Hepatocyte (in vitro differentiated cells): ENCODE results near the gene CEP83.

ENCODE experiments used
- EZH2phosphoT487 ChIP-seq: fragments of 200-600 bp; sonication (generic); IDR thresholded peaks from one replicate; pipeline ENCODE4 v1.6.1; 2018; ENCODE audit warnings: antibody characterized with exemption, mild to moderate bottlenecking, low read depth, moderate library complexity; ENCODE audit not compliant: unreplicated experiment, severe bottlenecking
- TF ChIP-seq, protein P1 (sequence below): fragments of 200-600 bp; sonication (generic); IDR thresholded peaks from 2 replicates; pipeline ENCODE4 v1.5.1; 2016; ENCODE audit warnings: antibody characterized with exemption, mild to moderate bottlenecking; ENCODE audit not compliant: poor library complexity

DNA sequence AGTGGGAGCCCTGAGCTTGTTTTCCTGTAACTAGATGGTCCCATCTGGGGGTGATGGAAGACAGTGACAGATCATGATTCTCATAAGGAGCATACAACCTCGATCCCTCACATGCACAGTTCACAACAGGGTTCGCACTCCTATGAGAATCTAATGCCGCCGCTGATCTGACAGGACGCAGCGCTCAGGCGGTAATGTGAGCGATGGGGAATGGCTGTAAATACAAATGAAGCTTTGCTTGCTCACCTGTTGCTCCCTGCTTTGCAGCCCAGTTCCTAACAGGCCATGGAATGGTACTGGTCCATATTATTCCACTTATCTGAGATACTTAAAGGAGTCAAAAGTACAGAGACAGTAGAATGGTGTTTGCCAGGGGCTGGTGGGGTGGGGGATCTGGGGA, 9.9 kb upstream of the CEP83 start:
- no peak for TF ChIP-seq EZH2phosphoT487
- TF ChIP-seq, protein P1, sequence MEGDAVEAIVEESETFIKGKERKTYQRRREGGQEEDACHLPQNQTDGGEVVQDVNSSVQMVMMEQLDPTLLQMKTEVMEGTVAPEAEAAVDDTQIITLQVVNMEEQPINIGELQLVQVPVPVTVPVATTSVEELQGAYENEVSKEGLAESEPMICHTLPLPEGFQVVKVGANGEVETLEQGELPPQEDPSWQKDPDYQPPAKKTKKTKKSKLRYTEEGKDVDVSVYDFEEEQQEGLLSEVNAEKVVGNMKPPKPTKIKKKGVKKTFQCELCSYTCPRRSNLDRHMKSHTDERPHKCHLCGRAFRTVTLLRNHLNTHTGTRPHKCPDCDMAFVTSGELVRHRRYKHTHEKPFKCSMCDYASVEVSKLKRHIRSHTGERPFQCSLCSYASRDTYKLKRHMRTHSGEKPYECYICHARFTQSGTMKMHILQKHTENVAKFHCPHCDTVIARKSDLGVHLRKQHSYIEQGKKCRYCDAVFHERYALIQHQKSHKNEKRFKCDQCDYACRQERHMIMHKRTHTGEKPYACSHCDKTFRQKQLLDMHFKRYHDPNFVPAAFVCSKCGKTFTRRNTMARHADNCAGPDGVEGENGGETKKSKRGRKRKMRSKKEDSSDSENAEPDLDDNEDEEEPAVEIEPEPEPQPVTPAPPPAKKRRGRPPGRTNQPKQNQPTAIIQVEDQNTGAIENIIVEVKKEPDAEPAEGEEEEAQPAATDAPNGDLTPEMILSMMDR, result no peak
